BE2C (cell line): Measurements from ENCODE around the gene LPIN1.

Source experiments
- DNase-seq: peaks from one replicate; pipeline ENCODE4 v3.0.0-alpha.2; 2020
- H3K27me3 ChIP-seq: fragments of 250-450 bp; sonication (Bioruptor Pico); 2 replicates; pipeline ENCODE4 v1.5.1; 2020; ENCODE audit warnings: mild to moderate bottlenecking
- H3K36me3 ChIP-seq: fragments of 250-450 bp; sonication (Bioruptor Pico); 2 replicates; pipeline ENCODE4 v1.5.1; 2020; ENCODE audit warnings: mild to moderate bottlenecking
- H3K4me1 ChIP-seq: fragments of 250-450 bp; sonication (Bioruptor Pico); 2 replicates; pipeline ENCODE4 v1.5.1; 2020
- H3K4me3 ChIP-seq: 2 replicates; pipeline ENCODE4 v1.5.1; 2011; ENCODE audit warnings: low read depth, low read length
- H3K9me3 ChIP-seq: fragments of 250-450 bp; sonication (Bioruptor Pico); 2 replicates; pipeline ENCODE4 v1.5.1; 2020
- CTCF ChIP-seq: IDR thresholded peaks from 2 replicates; pipeline ENCODE4 v1.5.1; 2012; ENCODE audit warnings: mild to moderate bottlenecking, low read depth, low read length

The LPIN1 gene

DNA sequence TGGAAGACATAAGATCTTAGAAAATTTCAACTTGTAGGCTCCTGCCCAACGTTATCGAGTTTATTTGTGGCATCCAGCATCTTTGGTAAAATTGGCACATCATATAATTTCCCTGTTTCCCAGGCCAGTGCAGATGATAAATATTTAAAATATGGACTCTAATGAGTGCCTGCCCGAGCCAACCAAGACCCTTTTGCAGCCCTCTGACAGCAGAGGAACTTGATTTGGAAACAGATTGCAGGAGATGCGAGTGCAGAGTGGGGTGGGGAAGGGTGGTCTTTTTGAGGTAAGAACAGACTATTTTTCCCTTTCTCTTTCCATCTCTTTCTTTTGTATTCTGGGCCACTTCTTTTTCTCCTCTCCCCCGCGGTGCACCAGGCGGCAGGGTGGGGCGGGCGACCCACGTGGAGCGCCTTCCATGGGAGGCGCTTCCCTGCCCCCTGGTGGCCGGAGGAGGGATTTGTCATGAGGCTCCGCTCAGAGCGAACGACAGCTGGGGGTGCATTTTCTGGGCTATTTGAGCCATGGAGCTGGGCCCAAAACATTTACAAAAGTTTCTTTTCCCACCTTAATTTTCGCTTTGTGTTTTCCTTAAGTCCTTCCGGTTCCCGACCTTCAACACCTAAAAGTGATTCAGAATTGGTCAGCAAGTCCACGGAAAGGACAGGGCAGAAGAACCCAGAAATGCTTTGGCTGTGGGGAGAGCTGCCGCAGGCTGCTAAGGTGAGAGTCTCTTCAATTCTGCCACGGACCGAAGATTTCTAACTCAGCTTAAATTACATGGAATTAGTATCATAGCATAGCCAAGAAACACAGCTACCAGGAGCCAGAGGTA is 32.7 kb downstream of the LPIN1 start:
- H3K4me1 ChIP-seq: peaks cover 14% of the 10 kb centered on the region
- DNase-seq: peak; percentile 91
- no peak overlapping the region for H3K4me3 ChIP-seq
- H3K9me3 ChIP-seq: no peaks in the 10 kb centered on the region; the same call in 1 of the 2 replicates
- no peaks in the 10 kb centered on the region for H3K27me3 ChIP-seq
- TF ChIP-seq CTCF: peak; percentile 87
- peaks cover 77% of the 10 kb centered on the region for H3K36me3 ChIP-seq

GRCh38 chr2:11781602-11782001 is 35.2 kb downstream of the LPIN1 start:
- no peak for TF ChIP-seq CTCF
- DNase-seq: no peak
- no peaks in the 10 kb centered on the region; the same call in 1 of the 2 replicates for H3K9me3 ChIP-seq
- H3K4me1 ChIP-seq: peaks cover 16% of the 10 kb centered on the region
- H3K27me3 ChIP-seq: no peaks in the 10 kb centered on the region
- peaks cover 86% of the 10 kb centered on the region for H3K36me3 ChIP-seq
- no peak overlapping the region for H3K4me3 ChIP-seq

DNA sequence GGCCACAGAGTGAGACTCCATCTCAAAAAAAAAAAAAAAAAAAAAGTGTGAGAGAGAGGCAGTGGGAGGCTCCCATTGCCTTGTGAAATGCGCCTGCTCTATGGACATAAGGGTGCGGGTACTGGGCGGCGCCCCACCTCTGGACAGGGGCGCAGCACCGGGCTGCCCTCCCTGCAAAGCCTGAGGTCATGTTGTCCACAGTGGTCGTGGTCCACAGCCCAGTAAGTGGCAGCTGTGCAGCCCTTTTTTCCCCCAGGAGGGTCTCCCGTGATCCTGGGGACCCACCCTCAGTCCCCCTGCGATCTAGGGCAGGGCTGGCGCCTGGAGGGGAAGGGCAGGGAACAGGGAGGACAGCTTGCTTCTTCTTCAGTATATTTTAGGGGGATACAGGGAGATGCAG is 37.8 kb downstream of the LPIN1 start:
- H3K4me1 ChIP-seq: peaks cover 7% of the 10 kb centered on the region
- no peak for TF ChIP-seq CTCF
- no peak for DNase-seq
- peak overlapping the region; percentile 38 for H3K4me3 ChIP-seq
- H3K36me3 ChIP-seq: peaks cover 95% of the 10 kb centered on the region
- H3K27me3 ChIP-seq: no peaks in the 10 kb centered on the region
- no peaks in the 10 kb centered on the region for H3K9me3 ChIP-seq

DNA sequence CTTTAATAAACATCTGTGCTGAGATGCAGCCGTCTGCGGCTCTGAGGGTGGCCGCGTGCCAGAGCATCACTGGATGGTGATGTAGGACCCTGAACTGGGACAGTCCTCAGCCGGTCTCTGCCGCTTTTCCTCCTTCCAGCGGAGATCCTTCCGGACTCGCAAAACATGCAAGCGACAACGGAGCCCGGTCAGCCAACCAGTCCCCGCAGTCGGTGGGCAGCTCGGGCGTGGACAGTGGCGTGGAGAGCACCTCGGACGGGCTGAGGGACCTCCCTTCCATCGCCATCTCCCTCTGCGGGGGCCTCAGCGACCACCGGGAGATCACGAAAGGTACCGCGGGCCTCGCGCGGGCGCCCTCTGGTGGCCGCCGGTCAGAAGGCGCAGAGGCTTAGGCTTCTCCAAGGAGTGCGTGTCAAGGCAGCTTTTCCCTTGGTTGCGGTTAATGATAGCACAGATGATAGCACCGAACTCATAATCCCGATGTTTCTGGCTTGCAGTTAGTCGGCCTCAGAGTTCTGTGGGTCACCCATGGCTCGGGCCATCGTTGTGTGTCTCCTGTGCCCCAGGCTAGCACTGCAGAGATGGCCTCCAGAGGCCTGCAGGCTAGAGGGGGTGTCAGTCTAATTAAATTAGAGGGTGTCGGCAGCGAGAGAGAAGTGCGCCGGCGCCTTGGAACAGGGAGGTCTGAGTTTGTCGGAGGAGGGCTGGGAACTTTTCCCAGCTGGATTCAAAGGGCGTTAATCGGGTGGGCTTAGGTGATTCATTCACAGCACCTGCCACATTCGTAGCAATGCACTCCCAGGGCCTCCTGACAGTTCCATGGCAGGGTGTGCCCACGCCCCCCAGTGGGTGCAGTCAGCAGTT is 38.5 kb downstream of the LPIN1 start:
- H3K36me3 ChIP-seq: peaks cover 95% of the 10 kb centered on the region
- peaks cover 7% of the 10 kb centered on the region for H3K4me1 ChIP-seq
- TF ChIP-seq CTCF: peak; percentile 72
- H3K9me3 ChIP-seq: no peaks in the 10 kb centered on the region
- peak overlapping the region; percentile 38 for H3K4me3 ChIP-seq
- peak; percentile 79 for DNase-seq
- H3K27me3 ChIP-seq: no peaks in the 10 kb centered on the region

GRCh38 chr2:11785611-11785940 is 39.1 kb downstream of the LPIN1 start:
- H3K36me3 ChIP-seq: peaks cover 95% of the 10 kb centered on the region

More at GRCh38 chr2:11785611-11785940, 39.1 kb downstream of the LPIN1 start:
- no peaks in the 10 kb centered on the region for H3K9me3 ChIP-seq
- TF ChIP-seq CTCF: no peak
- no peak overlapping the region for H3K4me3 ChIP-seq
- peaks cover 7% of the 10 kb centered on the region for H3K4me1 ChIP-seq
- no peaks in the 10 kb centered on the region for H3K27me3 ChIP-seq
- DNase-seq: no peak
